GM23248 (cell line): ENCODE results near the gene IRAG1.

Experiments
- EZH2 ChIP-seq: fragments of 200-600 bp; sonication (generic); IDR thresholded peaks from 2 replicates; pipeline ENCODE4 v1.6.1; 2018; ENCODE audit warnings: antibody characterized with exemption, mild to moderate bottlenecking; ENCODE audit not compliant: insufficient read depth, poor library complexity, severe bottlenecking
- EZH2phosphoT487 ChIP-seq: fragments of 200-600 bp; sonication (generic); IDR thresholded peaks from 2 replicates; pipeline ENCODE4 v1.6.1; 2018; ENCODE audit warnings: antibody characterized with exemption, moderate library complexity, mild to moderate bottlenecking, low read depth; ENCODE audit not compliant: insufficient read depth

- TF ChIP-seq EZH2phosphoT487 (no peak), EZH2 (no peak)
Measured at GRCh38 chr11:10725114-10725906, 31.8 kb upstream of the IRAG1 start.
